ENCODE data around the gene KDM5B.

The KDM5B gene

DNA sequence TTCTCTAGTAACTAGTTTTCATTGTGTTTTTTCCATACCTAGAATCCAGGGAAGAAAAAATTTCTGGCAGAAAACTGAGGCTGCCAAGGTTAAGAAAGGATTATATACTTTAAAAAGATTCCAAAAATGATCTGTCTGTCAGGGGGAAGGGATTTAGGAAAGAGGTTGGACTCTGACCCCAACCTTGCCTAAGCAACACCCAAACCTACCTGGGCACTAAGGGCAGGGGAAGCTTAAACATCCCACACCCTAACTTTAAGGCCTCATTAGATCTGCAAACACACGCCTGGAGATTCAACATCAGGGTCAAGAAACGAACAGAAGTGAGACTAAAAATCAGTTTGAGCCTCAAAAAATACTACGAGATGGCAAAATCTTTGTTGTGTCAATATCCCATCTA, 19.4 kb downstream of the KDM5B start:
- Histone ChIP-seq H3K9me3 (ENCODE audit: control insufficient read depth, low read length) (no peaks in the 10 kb centered on the region), H3K4me3 (ENCODE audit: extremely low read depth, insufficient read depth, low read length, poor library complexity, severe bottlenecking) (no peak overlapping the region), H3K27ac (ENCODE audit: low read depth, low read length, severe bottlenecking) (no peak overlapping the region), H3K4me1 (ENCODE audit: control insufficient read depth, insufficient read depth, low read length, poor library complexity, severe bottlenecking) (no peaks in the 10 kb centered on the region), H3K36me3 (ENCODE audit: control insufficient read depth, insufficient read depth, low read length) (peaks cover 34% of the 10 kb centered on the region)
- 90 to 94% methylated on average over 3 of the region's 3 CpGs for WGBS, 2 experiments (ENCODE audit: insufficient coverage in 2 of 2)

DNA sequence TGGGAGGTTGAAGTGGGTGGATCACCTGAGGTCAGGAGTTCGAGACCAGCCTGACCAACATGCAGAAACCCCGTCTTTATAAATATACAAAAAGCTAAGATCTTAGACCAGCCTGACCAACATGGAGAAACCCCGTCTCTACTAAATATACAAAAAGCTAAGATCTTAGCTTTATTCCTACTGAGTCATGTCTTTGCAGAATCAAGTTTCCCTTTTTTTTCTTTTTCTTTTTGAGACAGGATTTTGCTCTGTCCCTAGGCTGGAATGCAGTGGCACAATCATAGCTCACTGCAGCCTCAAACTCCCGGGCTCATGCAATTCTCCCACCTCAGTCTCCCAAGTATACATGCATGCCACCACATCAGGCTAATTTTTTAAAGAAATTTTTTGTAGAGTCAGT, 21.4 kb downstream of the KDM5B start:
- 69 to 97% methylated on average over 3 to 4 of the region's 4 CpGs for WGBS, 2 experiments (ENCODE audit: insufficient coverage in 2 of 2)

GRCh38 chr1:202781180-202781579, 27.0 kb downstream of the KDM5B start:
- H3K27ac ChIP-seq (ENCODE audit: low read depth, low read length, severe bottlenecking), result no peak overlapping the region
- H3K4me1 ChIP-seq (ENCODE audit: control insufficient read depth, insufficient read depth, low read length, poor library complexity, severe bottlenecking), result no peaks in the 10 kb centered on the region
- WGBS, 2 experiments (ENCODE audit: insufficient coverage in 2 of 2), result 80% methylated on average over 2 of the region's 4 CpGs; no CpG with 5 or more reads in 1 of the 2 experiments
- H3K9me3 ChIP-seq (ENCODE audit: control insufficient read depth, low read length), result no peaks in the 10 kb centered on the region
- H3K36me3 ChIP-seq (ENCODE audit: control insufficient read depth, insufficient read depth, low read length), result peaks cover 22% of the 10 kb centered on the region
- no peak overlapping the region for H3K4me3 ChIP-seq (ENCODE audit: extremely low read depth, insufficient read depth, low read length, poor library complexity, severe bottlenecking)

More for the DNA sequence above, 21.4 kb downstream of the KDM5B start:
- H3K9me3 ChIP-seq (ENCODE audit: control insufficient read depth, low read length), result no peaks in the 10 kb centered on the region
- H3K36me3 ChIP-seq (ENCODE audit: control insufficient read depth, insufficient read depth, low read length), result peaks cover 21% of the 10 kb centered on the region
- H3K27ac ChIP-seq (ENCODE audit: low read depth, low read length, severe bottlenecking), result no peak overlapping the region
- H3K4me1 ChIP-seq (ENCODE audit: control insufficient read depth, insufficient read depth, low read length, poor library complexity, severe bottlenecking), result no peaks in the 10 kb centered on the region
- H3K4me3 ChIP-seq (ENCODE audit: extremely low read depth, insufficient read depth, low read length, poor library complexity, severe bottlenecking), result no peak overlapping the region

DNA sequence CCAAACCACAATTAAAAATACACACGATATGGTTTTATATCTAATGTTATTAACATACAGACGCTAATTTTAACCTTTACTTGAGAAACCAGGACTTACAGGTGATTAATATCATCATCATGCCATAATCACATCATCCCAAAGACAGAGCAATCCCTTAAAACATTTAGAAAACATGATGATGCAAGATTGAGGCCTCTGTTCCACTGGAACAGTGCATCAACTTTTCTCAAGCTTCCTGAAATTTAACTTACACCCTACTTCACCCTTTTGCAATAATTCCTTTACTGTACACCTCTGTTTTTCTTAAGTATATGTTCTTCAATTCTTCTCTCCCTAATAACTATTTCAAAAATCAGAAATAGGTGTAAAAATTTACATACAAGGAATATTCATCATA, 38.1 kb downstream of the KDM5B start:
- 100% methylated on average over 1 of the region's 2 CpGs; no CpG with 5 or more reads in 1 of the 2 experiments for WGBS, 2 experiments (ENCODE audit: insufficient coverage in 2 of 2)
- H3K36me3 ChIP-seq (ENCODE audit: control insufficient read depth, insufficient read depth, low read length), result peaks cover 90% of the 10 kb centered on the region
- no peak overlapping the region for H3K4me3 ChIP-seq (ENCODE audit: extremely low read depth, insufficient read depth, low read length, poor library complexity, severe bottlenecking)
- no peak overlapping the region for H3K27ac ChIP-seq (ENCODE audit: low read depth, low read length, severe bottlenecking)
- H3K9me3 ChIP-seq (ENCODE audit: control insufficient read depth, low read length), result no peaks in the 10 kb centered on the region
- H3K4me1 ChIP-seq (ENCODE audit: control insufficient read depth, insufficient read depth, low read length, poor library complexity, severe bottlenecking), result no peaks in the 10 kb centered on the region

DNA sequence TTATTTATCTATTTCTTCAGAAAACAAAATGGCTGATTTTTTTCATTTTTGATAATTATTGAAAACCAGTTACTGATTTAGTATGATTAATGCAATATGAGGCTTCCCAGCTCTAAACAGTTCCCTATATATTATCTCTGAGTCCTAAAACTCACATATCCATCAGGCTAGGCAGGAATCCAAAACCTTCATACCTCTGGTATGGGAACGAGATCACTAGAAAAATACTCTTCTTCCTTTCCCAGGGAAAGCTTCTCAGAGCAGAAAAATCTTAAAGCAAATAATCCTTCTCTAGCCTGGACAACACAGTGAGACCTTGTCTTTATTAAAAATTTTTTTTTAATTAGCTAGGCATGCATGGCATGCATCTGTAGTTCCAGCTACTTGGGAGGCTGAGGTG, 42.5 kb downstream of the KDM5B start:
- Histone ChIP-seq H3K36me3 (ENCODE audit: control insufficient read depth, insufficient read depth, low read length) (peaks cover 93% of the 10 kb centered on the region), H3K4me1 (ENCODE audit: control insufficient read depth, insufficient read depth, low read length, poor library complexity, severe bottlenecking) (no peaks in the 10 kb centered on the region), H3K27ac (ENCODE audit: low read depth, low read length, severe bottlenecking) (no peak overlapping the region), H3K4me3 (ENCODE audit: extremely low read depth, insufficient read depth, low read length, poor library complexity, severe bottlenecking) (no peak overlapping the region), H3K9me3 (ENCODE audit: control insufficient read depth, low read length) (no peaks in the 10 kb centered on the region)
- WGBS, 2 experiments (ENCODE audit: insufficient coverage in 2 of 2), result 100% methylated on average over 1 of the region's 1 CpG; no CpG with 5 or more reads in 1 of the 2 experiments

GRCh38 chr1:202762019-202762418, 46.2 kb downstream of the KDM5B start:
- Histone ChIP-seq H3K4me3 (ENCODE audit: extremely low read depth, insufficient read depth, low read length, poor library complexity, severe bottlenecking) (no peak overlapping the region), H3K27ac (ENCODE audit: low read depth, low read length, severe bottlenecking) (no peak overlapping the region), H3K4me1 (ENCODE audit: control insufficient read depth, insufficient read depth, low read length, poor library complexity, severe bottlenecking) (no peaks in the 10 kb centered on the region), H3K36me3 (ENCODE audit: control insufficient read depth, insufficient read depth, low read length) (peaks cover 95% of the 10 kb centered on the region), H3K9me3 (ENCODE audit: control insufficient read depth, low read length) (no peaks in the 10 kb centered on the region)
- WGBS, 2 experiments (ENCODE audit: insufficient coverage in 2 of 2), result 100% methylated on average over 1 of the region's 2 CpGs; no CpG with 5 or more reads in 1 of the 2 experiments

GRCh38 chr1:202760589-202760988, 47.6 kb downstream of the KDM5B start:
- H3K4me1 ChIP-seq (ENCODE audit: control insufficient read depth, insufficient read depth, low read length, poor library complexity, severe bottlenecking), result no peaks in the 10 kb centered on the region
- H3K4me3 ChIP-seq (ENCODE audit: extremely low read depth, insufficient read depth, low read length, poor library complexity, severe bottlenecking), result no peak overlapping the region
- no peak overlapping the region for H3K27ac ChIP-seq (ENCODE audit: low read depth, low read length, severe bottlenecking)
- 100% methylated on average over 1 of the region's 1 CpG for WGBS, 2 experiments (ENCODE audit: insufficient coverage in 2 of 2)
- H3K9me3 ChIP-seq (ENCODE audit: control insufficient read depth, low read length), result no peaks in the 10 kb centered on the region
- H3K36me3 ChIP-seq (ENCODE audit: control insufficient read depth, insufficient read depth, low read length), result peaks cover 95% of the 10 kb centered on the region

- no peak overlapping the region for H3K4me3 ChIP-seq (ENCODE audit: extremely low read depth, insufficient read depth, low read length, poor library complexity, severe bottlenecking)
- peaks cover 95% of the 10 kb centered on the region for H3K36me3 ChIP-seq (ENCODE audit: control insufficient read depth, insufficient read depth, low read length)
- 100% methylated on average over 1 to 2 of the region's 2 CpGs for WGBS, 2 experiments (ENCODE audit: insufficient coverage in 2 of 2)
- H3K4me1 ChIP-seq (ENCODE audit: control insufficient read depth, insufficient read depth, low read length, poor library complexity, severe bottlenecking), result no peaks in the 10 kb centered on the region
- no peaks in the 10 kb centered on the region for H3K9me3 ChIP-seq (ENCODE audit: control insufficient read depth, low read length)
- no peak overlapping the region for H3K27ac ChIP-seq (ENCODE audit: low read depth, low read length, severe bottlenecking)
Measured at GRCh38 chr1:202756391-202756790, 51.8 kb downstream of the KDM5B start.

GRCh38 chr1:202754293-202754692, 53.9 kb downstream of the KDM5B start:
- H3K27ac ChIP-seq (ENCODE audit: low read depth, low read length, severe bottlenecking), result no peak overlapping the region
- peaks cover 91% of the 10 kb centered on the region for H3K36me3 ChIP-seq (ENCODE audit: control insufficient read depth, insufficient read depth, low read length)
- no peak overlapping the region for H3K4me3 ChIP-seq (ENCODE audit: extremely low read depth, insufficient read depth, low read length, poor library complexity, severe bottlenecking)
- WGBS, 2 experiments (ENCODE audit: insufficient coverage in 2 of 2), result 100% methylated on average over 1 of the region's 2 CpGs; no CpG with 5 or more reads in 1 of the 2 experiments
- no peaks in the 10 kb centered on the region for H3K4me1 ChIP-seq (ENCODE audit: control insufficient read depth, insufficient read depth, low read length, poor library complexity, severe bottlenecking)
- H3K9me3 ChIP-seq (ENCODE audit: control insufficient read depth, low read length), result no peaks in the 10 kb centered on the region

DNA sequence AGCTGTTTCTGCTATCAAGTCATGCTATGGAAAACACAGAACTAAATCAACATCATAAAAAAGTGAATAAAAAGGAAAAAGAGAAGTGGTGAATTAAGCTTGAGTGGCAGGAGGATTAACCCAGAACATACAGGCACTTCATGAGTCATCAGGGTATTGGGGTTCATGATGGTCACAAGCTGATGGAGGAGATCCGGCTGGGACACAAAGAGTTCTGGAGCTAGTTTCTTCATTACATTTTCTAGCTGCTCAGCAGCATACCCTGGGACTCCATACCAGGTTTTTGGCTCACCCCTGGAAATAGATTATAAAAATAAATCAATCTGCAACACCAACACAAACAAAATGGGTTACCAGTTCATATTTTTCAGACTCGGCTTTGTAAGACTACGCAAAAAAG, 55.4 kb downstream of the KDM5B start:
- WGBS, 2 experiments (ENCODE audit: insufficient coverage in 2 of 2), result 50 to 67% methylated on average over 2 to 3 of the region's 3 CpGs
- Histone ChIP-seq H3K9me3 (ENCODE audit: control insufficient read depth, low read length) (no peaks in the 10 kb centered on the region), H3K4me1 (ENCODE audit: control insufficient read depth, insufficient read depth, low read length, poor library complexity, severe bottlenecking) (no peaks in the 10 kb centered on the region), H3K27ac (ENCODE audit: low read depth, low read length, severe bottlenecking) (no peak overlapping the region), H3K4me3 (ENCODE audit: extremely low read depth, insufficient read depth, low read length, poor library complexity, severe bottlenecking) (no peak overlapping the region), H3K36me3 (ENCODE audit: control insufficient read depth, insufficient read depth, low read length) (peaks cover 90% of the 10 kb centered on the region)

DNA sequence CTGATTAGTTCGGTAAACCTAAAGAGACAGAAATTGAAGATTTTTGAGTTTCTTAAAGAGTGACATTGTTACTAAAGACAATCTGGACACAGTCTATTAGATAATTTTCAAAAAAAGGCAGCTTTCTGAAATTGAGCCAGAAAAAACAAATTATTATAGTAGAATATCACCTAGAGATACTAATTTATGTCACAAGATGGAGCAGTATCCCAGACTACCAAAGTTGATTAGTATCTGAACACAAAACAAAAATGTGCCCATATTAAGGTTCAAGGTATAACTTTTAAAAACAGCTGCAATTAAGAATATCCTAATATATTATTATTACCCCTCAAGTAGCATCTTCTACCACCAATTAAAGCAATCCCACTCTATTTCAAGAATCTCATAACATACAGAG, 57.5 kb downstream of the KDM5B start:
- H3K4me3 ChIP-seq (ENCODE audit: extremely low read depth, insufficient read depth, low read length, poor library complexity, severe bottlenecking), result no peak overlapping the region
- no CpG with 5 or more reads among the region's 1 CpG for WGBS, 2 experiments (ENCODE audit: insufficient coverage in 2 of 2)
- H3K36me3 ChIP-seq (ENCODE audit: control insufficient read depth, insufficient read depth, low read length), result peaks cover 82% of the 10 kb centered on the region
- no peaks in the 10 kb centered on the region for H3K4me1 ChIP-seq (ENCODE audit: control insufficient read depth, insufficient read depth, low read length, poor library complexity, severe bottlenecking)
- H3K27ac ChIP-seq (ENCODE audit: low read depth, low read length, severe bottlenecking), result no peak overlapping the region
- no peaks in the 10 kb centered on the region for H3K9me3 ChIP-seq (ENCODE audit: control insufficient read depth, low read length)

All from mesodermal cell (in vitro differentiated cells).